T-cell (primary cell): ENCODE data around the gene RILPL1. TPM values are rescaled to one million over a fixed set of nuclear protein-coding genes. Genes with fewer than 3 reads are reported as not detected.

Source experiments
- ATAC-seq, 4 experiments: fragments of 200-7000 bp in 3 of 4; fragments of 150-1000 bp in 1 of 4; cut with Tn5 transposase; replicated peaks in 1 of 4; 1 replicate in 3 of 4; 2 replicates in 1 of 4; pipeline ENCODE4 v1.10.0; 2021; ENCODE audit warnings: moderate library complexity in 3 of 4, mild to moderate bottlenecking in 2 of 4, moderate number of reproducible peaks in 1 of 4
- CTCF ChIA-PET, 2 donors: fragments of 300-600 bp; sonication (Branson Sonifier 250); formaldehyde crosslinking; loops; one replicate each; lab custom pipeline; 2022; ENCODE audit warnings: antibody characterized with exemption in 2 of 2; lab: Charles Lee
- POLR2A ChIA-PET, 2 donors: fragments of 300-600 bp; sonication (Branson Sonifier 250); formaldehyde crosslinking; loops; one replicate each; lab custom pipeline; 2022; ENCODE audit warnings: antibody characterized with exemption in 2 of 2; lab: Charles Lee
- DNase-seq, 35 experiments: peaks; one replicate each; pipeline versions ENCODE4 v3.0.0 to v3.0.0-alpha.2; 2013 to 2023
- H3K27ac ChIP-seq: one replicate; pipeline ENCODE4 v1.5.1; 2013; ENCODE audit warnings: low read length
- H3K27me3 ChIP-seq, 2 experiments: replicated peaks in 1 of 2; 1 replicate in 1 of 2; 2 replicates in 1 of 2; pipeline versions ENCODE4 v1.6.1 to v1.7.0; 2013; ENCODE audit warnings: low read length in 1 of 2, mixed read lengths in 1 of 2; ENCODE audit not compliant: control insufficient read depth in 2 of 2, insufficient read depth in 2 of 2; ENCODE audit errors: extremely low read depth in 1 of 2
- H3K36me3 ChIP-seq, 2 donors: 1 replicate in 1 of 2; 2 replicates in 1 of 2; pipeline versions ENCODE4 v1.6.1 to v1.7.0; 2013; ENCODE audit warnings: low read length in 1 of 2; ENCODE audit not compliant: control insufficient read depth in 2 of 2, insufficient read depth in 1 of 2; ENCODE audit errors: extremely low read depth in 1 of 2
- H3K4me1 ChIP-seq, 2 experiments: 1 replicate in 1 of 2; 2 replicates in 1 of 2; pipeline versions ENCODE4 v1.6.1 to v1.7.0; 2013; ENCODE audit warnings: low read length in 2 of 2, mixed read lengths in 1 of 2; ENCODE audit not compliant: insufficient read depth in 2 of 2, control insufficient read depth in 1 of 2; ENCODE audit errors: extremely low read depth in 1 of 2
- H3K4me3 ChIP-seq, 2 donors: 1 replicate in 1 of 2; 2 replicates in 1 of 2; pipeline versions ENCODE4 v1.5.1 to v1.7.0; 2013; ENCODE audit warnings: mild to moderate bottlenecking in 2 of 2, low read length in 1 of 2, moderate library complexity in 1 of 2; ENCODE audit not compliant: control insufficient read depth in 1 of 2; ENCODE audit errors: extremely low read depth in 1 of 2
- H3K9me3 ChIP-seq: 2 replicates; pipeline ENCODE4 v1.7.0; 2013
- H3K27ac Mint-ChIP-seq, 2 donors: one replicate each; pipeline ENCODE4 v1.8.0; 2020 to 2021; ENCODE audit warnings: mild to moderate bottlenecking in 2 of 2, mixed read lengths in 2 of 2
- H3K27me3 Mint-ChIP-seq, 2 donors: one replicate each; pipeline ENCODE4 v1.8.0; 2021 to 2022; ENCODE audit warnings: mixed read lengths in 2 of 2
- H3K36me3 Mint-ChIP-seq: one replicate; pipeline ENCODE4 v1.8.0; 2021; ENCODE audit warnings: mixed read lengths
- H3K4me1 Mint-ChIP-seq, 3 donors: one replicate each; pipeline ENCODE4 v1.8.0; 2020 to 2022; ENCODE audit warnings: mixed read lengths in 3 of 3, mild to moderate bottlenecking in 1 of 3
- H3K4me3 Mint-ChIP-seq, 3 donors: one replicate each; pipeline ENCODE4 v1.8.0; 2020 to 2022; ENCODE audit warnings: mild to moderate bottlenecking in 3 of 3, mixed read lengths in 3 of 3, moderate library complexity in 3 of 3
- H3K9me3 Mint-ChIP-seq, 3 donors: one replicate each; pipeline ENCODE4 v1.8.0; 2020 to 2022; ENCODE audit warnings: mixed read lengths in 3 of 3
- WGBS: methylation state at CpG from one replicate; pipeline ENCODE4 v1.1.5; 2013; ENCODE audit warnings: missing lambda C conversion rate; ENCODE audit not compliant: insufficient coverage; 5-methylcytosine and 5-hydroxymethylcytosine counted together
- total RNA-seq, 35 experiments: library from RNA in 6 of 35; stranded (reverse) in 6 of 35; fragments of 120-200 nt in 1 of 35; gene quantifications; one replicate each; pipeline versions ENCODE4 v1.2.1 to v1.2.4 and lab custom pipeline; 2013 to 2026

Gene RILPL1
- total RNA-seq, 5 donors from 2014 or later (not counting 1 experiment from before 2014, with no cell fraction given): 2.8 to 8.9 (median 6.1) TPM

GRCh38 chr12:123532808-123533649 lies 490 bp downstream of the RILPL1 start:
- Mint-ChIP-seq H3K4me1 (peaks cover 22 to 24% (median 23%) of the 10 kb centered on the region in 3 donors), H3K27ac (peak overlapping the region in 1 of 2 donors; percentile 63), H3K27me3 (no peaks in the 10 kb centered on the region), H3K9me3 (no peaks in the 10 kb centered on the region), H3K36me3 (peaks cover 5% of the 10 kb centered on the region), H3K4me3 (peak overlapping the region; percentile 79 to 84 (median 82))
- ATAC-seq (peak in 1 of 4 experiments; percentile 1), DNase-seq (peak in 5 of 35 experiments; percentile 0 to 15 (median 8))
- Histone ChIP-seq H3K27ac (no peak overlapping the region), H3K9me3 (no peaks in the 10 kb centered on the region), H3K4me3 (peak overlapping the region; percentile 33 to 65), H3K27me3 (peaks cover 0 to 5% of the 10 kb centered on the region in 2 experiments), H3K4me1 (peaks cover 10 to 22% of the 10 kb centered on the region in 2 experiments), H3K36me3 (peaks cover 0 to 3% of the 10 kb centered on the region in 2 donors)
- POLR2A ChIA-PET: interaction anchor here in 1 of 2 donors (0.5 to 0.7 kb wide), 3 partner anchors 114 to 725 kb away, joined by 5 to 7 read pairs (median 6); no protein-coding TSS in a partner anchor
- CTCF ChIA-PET: interaction anchor here (0.5 to 1.1 kb wide), 3 partner anchors 8 to 1205 kb away, joined by 3 to 6 read pairs (median 4); no protein-coding TSS in a partner anchor
- WGBS: 12% methylated on average over 77 of the region's 79 CpGs

- no peaks in the 10 kb centered on the region for H3K9me3 Mint-ChIP-seq
- H3K27me3 Mint-ChIP-seq: no peaks in the 10 kb centered on the region
- Histone ChIP-seq H3K4me1 (peaks cover 10 to 22% of the 10 kb centered on the region in 2 experiments), H3K4me3 (no peak overlapping the region), H3K36me3 (peaks cover 0 to 3% of the 10 kb centered on the region in 2 donors), H3K27ac (no peak overlapping the region), H3K27me3 (peaks cover 0 to 5% of the 10 kb centered on the region in 2 experiments), H3K9me3 (no peaks in the 10 kb centered on the region)
- H3K4me3 Mint-ChIP-seq: peak overlapping the region; percentile 79 to 84 (median 82)
- peaks cover 5% of the 10 kb centered on the region for H3K36me3 Mint-ChIP-seq
- H3K4me1 Mint-ChIP-seq: peaks cover 22 to 24% (median 23%) of the 10 kb centered on the region in 3 donors
- WGBS: 0% methylated on average over 1 of the region's 1 CpG
- POLR2A ChIA-PET: interaction anchor here (0.7 to 1.1 kb wide), 2 partner anchors 129 to 724 kb away, joined by 3 to 7 read pairs; no protein-coding TSS in a partner anchor
- no peak for ATAC-seq
- peak in 5 of 35 experiments; percentile 3 to 22 (median 10) for DNase-seq
- CTCF ChIA-PET: interaction anchor here (0.6 to 1.1 kb wide), 2 partner anchors 9 to 1204 kb away, joined by 4 to 6 read pairs; no protein-coding TSS in a partner anchor
- peak overlapping the region in 1 of 2 donors; percentile 60 for H3K27ac Mint-ChIP-seq
Observed at GRCh38 chr12:123532019-123532418, 1.5 kb downstream of the RILPL1 start.

GRCh38 chr12:123531091-123531490 lies 2.4 kb downstream of the RILPL1 start:
- ChIA-PET POLR2A (interaction anchor here in 1 of 2 donors (1.1 kb wide), 1 partner anchor 128 kb away, joined by 3 read pairs; no protein-coding TSS in a partner anchor), CTCF (no interaction called here)
- no peaks in the 10 kb centered on the region for H3K27me3 Mint-ChIP-seq
- no peaks in the 10 kb centered on the region for H3K9me3 Mint-ChIP-seq
- DNase-seq (no peak), ATAC-seq (no peak)
- H3K4me1 Mint-ChIP-seq: peaks cover 22 to 24% (median 23%) of the 10 kb centered on the region in 3 donors
- Histone ChIP-seq H3K36me3 (peaks cover 0 to 3% of the 10 kb centered on the region in 2 donors), H3K9me3 (no peaks in the 10 kb centered on the region), H3K27ac (no peak overlapping the region), H3K4me3 (no peak overlapping the region), H3K4me1 (peaks cover 10 to 22% of the 10 kb centered on the region in 2 experiments), H3K27me3 (peaks cover 0 to 5% of the 10 kb centered on the region in 2 experiments)
- 100% methylated on average over 5 of the region's 7 CpGs for WGBS
- H3K36me3 Mint-ChIP-seq: peaks cover 5% of the 10 kb centered on the region
- H3K4me3 Mint-ChIP-seq: no peak overlapping the region
- no peak overlapping the region for H3K27ac Mint-ChIP-seq

GRCh38 chr12:123530668-123531067 lies 2.9 kb downstream of the RILPL1 start:
- Histone ChIP-seq H3K27me3 (peaks cover 0 to 5% of the 10 kb centered on the region in 2 experiments), H3K4me3 (no peak overlapping the region), H3K27ac (no peak overlapping the region), H3K9me3 (no peaks in the 10 kb centered on the region), H3K36me3 (peaks cover 0 to 3% of the 10 kb centered on the region in 2 donors), H3K4me1 (peaks cover 10 to 22% of the 10 kb centered on the region in 2 experiments)
- Mint-ChIP-seq H3K36me3 (peaks cover 5% of the 10 kb centered on the region), H3K4me1 (peaks cover 22 to 24% (median 23%) of the 10 kb centered on the region in 3 donors), H3K4me3 (peak overlapping the region in 1 of 3 donors; percentile 17), H3K9me3 (no peaks in the 10 kb centered on the region), H3K27ac (peak overlapping the region in 1 of 2 donors; percentile 8), H3K27me3 (no peaks in the 10 kb centered on the region)
- POLR2A ChIA-PET: no interaction called here
- CTCF ChIA-PET: no interaction called here
- WGBS: 95% methylated on average over 5 of the region's 5 CpGs
- ATAC-seq: no peak
- no peak for DNase-seq

- peaks cover 0 to 3% of the 10 kb centered on the region in 2 donors for H3K36me3 ChIP-seq
- ATAC-seq (no peak), DNase-seq (no peak)
- no peaks in the 10 kb centered on the region for H3K9me3 ChIP-seq
- H3K27me3 Mint-ChIP-seq: no peaks in the 10 kb centered on the region
- ChIA-PET CTCF (interaction anchor here in 1 of 2 donors (0.6 kb wide), 1 partner anchor 48 kb away, joined by 5 read pairs; no protein-coding TSS in a partner anchor), POLR2A (no interaction called here)
- H3K27me3 ChIP-seq: peaks cover 0 to 5% of the 10 kb centered on the region in 2 experiments
- peaks cover 5% of the 10 kb centered on the region for H3K36me3 Mint-ChIP-seq
- WGBS: no CpG with 5 or more reads among the region's 3 CpGs
- no peak overlapping the region for H3K27ac ChIP-seq
- peaks cover 22 to 24% (median 22%) of the 10 kb centered on the region in 3 donors for H3K4me1 Mint-ChIP-seq
- H3K27ac Mint-ChIP-seq: no peak overlapping the region
- peaks cover 10 to 22% of the 10 kb centered on the region in 2 experiments for H3K4me1 ChIP-seq
- H3K4me3 ChIP-seq: no peak overlapping the region
- H3K4me3 Mint-ChIP-seq: no peak overlapping the region
- no peaks in the 10 kb centered on the region for H3K9me3 Mint-ChIP-seq
Observed at GRCh38 chr12:123529686-123530085, 3.8 kb downstream of the RILPL1 start.

GRCh38 chr12:123528858-123529257 lies 4.7 kb downstream of the RILPL1 start:
- Mint-ChIP-seq H3K36me3 (peaks cover 5% of the 10 kb centered on the region), H3K27ac (no peak overlapping the region), H3K9me3 (no peaks in the 10 kb centered on the region), H3K4me3 (no peak overlapping the region), H3K4me1 (peaks cover 17 to 20% (median 19%) of the 10 kb centered on the region in 3 donors), H3K27me3 (no peaks in the 10 kb centered on the region)
- ChIA-PET CTCF (no interaction called here), POLR2A (no interaction called here)
- Histone ChIP-seq H3K4me3 (no peak overlapping the region), H3K9me3 (no peaks in the 10 kb centered on the region), H3K4me1 (peaks cover 10 to 15% of the 10 kb centered on the region in 2 experiments), H3K27me3 (no peaks in the 10 kb centered on the region), H3K36me3 (peaks cover 0 to 3% of the 10 kb centered on the region in 2 donors), H3K27ac (no peak overlapping the region)
- no peak for ATAC-seq
- DNase-seq: no peak
- WGBS: 83% methylated on average over 5 of the region's 5 CpGs
